Kidney epithelial cell (primary cell): ENCODE data around the gene SPON1. TPM values are rescaled to one million over a fixed set of nuclear protein-coding genes. Genes with fewer than 3 reads are reported as not detected.
"Not testable (repeated sequence)": the region's sequence is repeated elsewhere in the genome, so short reads cannot be mapped to it uniquely, and the experiment has no call there.

Source experiments
- DNase-seq: peaks from one replicate; pipeline ENCODE4 v3.0.0-alpha.2; 2010; ENCODE audit warnings: low read depth
- H3K27me3 ChIP-seq: 2 replicates; pipeline ENCODE4 v1.6.0; 2011; ENCODE audit warnings: low read length; ENCODE audit not compliant: control insufficient read depth, insufficient read depth
- H3K36me3 ChIP-seq: 2 replicates; pipeline ENCODE4 v1.5.1; 2011; ENCODE audit warnings: low read length; ENCODE audit not compliant: control insufficient read depth, insufficient read depth
- H3K4me3 ChIP-seq: 2 replicates; pipeline ENCODE4 v1.5.1; 2011; ENCODE audit warnings: low read depth, mild to moderate bottlenecking, control low read depth, low read length
- total RNA-seq: library from RNA; depleted of rRNA; stranded (reverse); fragments of >200 nt; gene quantifications from 2 replicates; pipeline ENCODE4 v1.2.3, GENCODE V29; 2015
- TF ChIP-seq, protein P1 (sequence below): IDR thresholded peaks from 2 replicates; pipeline ENCODE4 v1.5.1; 2011; ENCODE audit warnings: mild to moderate bottlenecking, moderate library complexity, low read length, control low read depth, inconsistent platforms; ENCODE audit not compliant: insufficient read depth, poor library complexity, severe bottlenecking

SPON1 gene
- total RNA-seq, 1 donor from 2014 or later: 3.7 TPM

DNA sequence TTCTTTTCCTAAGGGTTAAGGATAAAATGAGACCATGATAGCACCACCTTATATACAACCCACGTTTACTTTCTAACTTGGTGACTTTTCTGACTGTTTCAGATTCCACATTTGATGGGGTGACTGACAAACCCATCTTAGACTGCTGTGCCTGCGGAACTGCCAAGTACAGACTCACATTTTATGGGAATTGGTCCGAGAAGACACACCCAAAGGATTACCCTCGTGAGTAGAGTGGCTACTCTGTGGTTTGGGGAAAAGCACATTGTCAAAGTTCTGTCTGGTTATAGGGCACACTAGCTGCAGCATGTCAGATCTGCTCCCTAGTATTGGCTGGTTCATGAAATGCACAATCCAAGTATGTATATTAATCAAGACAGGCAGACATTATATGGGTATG is 117.3 kb downstream of the SPON1 start:
- TF ChIP-seq, protein P1, sequence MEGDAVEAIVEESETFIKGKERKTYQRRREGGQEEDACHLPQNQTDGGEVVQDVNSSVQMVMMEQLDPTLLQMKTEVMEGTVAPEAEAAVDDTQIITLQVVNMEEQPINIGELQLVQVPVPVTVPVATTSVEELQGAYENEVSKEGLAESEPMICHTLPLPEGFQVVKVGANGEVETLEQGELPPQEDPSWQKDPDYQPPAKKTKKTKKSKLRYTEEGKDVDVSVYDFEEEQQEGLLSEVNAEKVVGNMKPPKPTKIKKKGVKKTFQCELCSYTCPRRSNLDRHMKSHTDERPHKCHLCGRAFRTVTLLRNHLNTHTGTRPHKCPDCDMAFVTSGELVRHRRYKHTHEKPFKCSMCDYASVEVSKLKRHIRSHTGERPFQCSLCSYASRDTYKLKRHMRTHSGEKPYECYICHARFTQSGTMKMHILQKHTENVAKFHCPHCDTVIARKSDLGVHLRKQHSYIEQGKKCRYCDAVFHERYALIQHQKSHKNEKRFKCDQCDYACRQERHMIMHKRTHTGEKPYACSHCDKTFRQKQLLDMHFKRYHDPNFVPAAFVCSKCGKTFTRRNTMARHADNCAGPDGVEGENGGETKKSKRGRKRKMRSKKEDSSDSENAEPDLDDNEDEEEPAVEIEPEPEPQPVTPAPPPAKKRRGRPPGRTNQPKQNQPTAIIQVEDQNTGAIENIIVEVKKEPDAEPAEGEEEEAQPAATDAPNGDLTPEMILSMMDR: no peak
- H3K27me3 ChIP-seq: no peaks in the 10 kb centered on the region

DNA sequence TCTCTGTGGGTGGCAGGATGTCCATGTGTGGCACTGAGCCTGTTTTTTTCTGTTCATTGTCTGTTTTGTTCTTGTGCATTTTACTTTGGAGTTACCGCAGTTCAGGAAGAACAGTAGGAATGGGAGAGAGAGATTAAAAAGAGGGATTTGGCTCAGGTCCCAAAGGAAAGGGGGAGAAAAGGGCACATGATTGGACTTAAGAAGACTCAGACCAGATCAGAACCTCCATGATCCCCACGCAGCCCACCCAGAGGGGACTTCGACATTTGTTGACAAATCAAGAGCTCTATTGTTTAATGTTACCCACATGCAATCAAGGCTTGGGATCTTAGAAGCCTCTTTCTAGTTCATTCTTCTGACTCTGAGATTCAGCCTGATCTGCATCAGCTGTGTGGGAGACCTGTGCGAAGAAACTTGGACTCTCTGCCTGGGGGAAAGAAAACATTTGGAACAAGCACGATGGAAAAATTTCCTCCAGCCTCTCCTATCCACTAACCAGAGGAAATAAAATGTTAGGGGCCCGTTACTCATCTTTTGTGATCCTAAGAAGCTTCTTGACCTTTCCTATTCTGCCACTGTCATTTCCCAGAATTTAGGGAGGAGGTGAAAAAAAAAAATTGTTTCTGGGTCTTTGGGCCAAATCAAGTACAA is 119.2 kb downstream of the SPON1 start:
- TF ChIP-seq, protein P1: no peak
- Histone ChIP-seq H3K4me3 (no peak overlapping the region), H3K27me3 (no peaks in the 10 kb centered on the region), H3K36me3 (no peaks in the 10 kb centered on the region)
- no peak for DNase-seq

More for the DNA sequence above, 117.3 kb downstream of the SPON1 start:
- DNase-seq: no peak
- no peak overlapping the region for H3K4me3 ChIP-seq
- H3K36me3 ChIP-seq: no peaks in the 10 kb centered on the region

DNA sequence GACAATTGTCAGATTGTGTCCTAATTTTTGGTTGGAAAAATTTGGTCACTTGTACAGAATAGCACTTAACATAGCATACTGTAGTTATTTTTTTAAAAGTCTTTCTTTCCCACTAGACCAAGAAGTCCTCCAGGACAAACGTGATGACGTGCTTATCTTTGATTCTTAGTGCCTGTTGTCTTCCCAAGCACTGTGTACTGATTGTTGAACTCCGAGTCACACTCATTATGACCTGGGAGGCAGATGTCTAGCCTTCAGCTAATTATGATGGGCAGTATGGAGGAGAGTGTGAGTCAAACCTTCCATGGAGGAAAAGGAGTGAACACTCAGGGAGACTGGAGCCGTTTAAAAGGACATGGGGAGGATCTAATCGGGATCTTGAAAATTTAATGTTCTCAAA is 119.8 kb downstream of the SPON1 start:
- no peak for DNase-seq
- TF ChIP-seq, protein P1: no peak
- Histone ChIP-seq H3K36me3 (no peaks in the 10 kb centered on the region), H3K27me3 (no peaks in the 10 kb centered on the region), H3K4me3 (no peak overlapping the region)

DNA sequence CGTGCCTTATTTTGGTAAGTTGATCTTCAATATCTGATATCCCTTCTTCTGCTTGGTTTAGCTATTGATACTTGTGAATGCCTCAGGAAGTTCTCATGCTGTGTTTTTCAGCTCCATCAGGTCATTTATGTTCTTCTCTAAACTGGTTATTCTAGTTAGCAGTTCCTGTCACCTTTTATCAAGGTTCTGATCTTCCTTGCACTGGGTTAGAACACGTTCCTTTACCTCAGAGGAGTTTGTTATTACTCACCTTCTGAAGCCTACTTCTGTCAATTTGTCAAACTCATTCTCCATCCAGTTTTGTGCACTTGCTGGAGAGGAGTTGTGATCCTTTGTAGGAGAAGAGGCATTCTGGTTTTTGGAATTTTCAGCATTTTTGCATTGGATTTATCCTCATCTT is 126.3 kb downstream of the SPON1 start:
- not testable (repeated sequence) for H3K4me3 ChIP-seq, H3K27me3 ChIP-seq, DNase-seq, H3K36me3 ChIP-seq

DNA sequence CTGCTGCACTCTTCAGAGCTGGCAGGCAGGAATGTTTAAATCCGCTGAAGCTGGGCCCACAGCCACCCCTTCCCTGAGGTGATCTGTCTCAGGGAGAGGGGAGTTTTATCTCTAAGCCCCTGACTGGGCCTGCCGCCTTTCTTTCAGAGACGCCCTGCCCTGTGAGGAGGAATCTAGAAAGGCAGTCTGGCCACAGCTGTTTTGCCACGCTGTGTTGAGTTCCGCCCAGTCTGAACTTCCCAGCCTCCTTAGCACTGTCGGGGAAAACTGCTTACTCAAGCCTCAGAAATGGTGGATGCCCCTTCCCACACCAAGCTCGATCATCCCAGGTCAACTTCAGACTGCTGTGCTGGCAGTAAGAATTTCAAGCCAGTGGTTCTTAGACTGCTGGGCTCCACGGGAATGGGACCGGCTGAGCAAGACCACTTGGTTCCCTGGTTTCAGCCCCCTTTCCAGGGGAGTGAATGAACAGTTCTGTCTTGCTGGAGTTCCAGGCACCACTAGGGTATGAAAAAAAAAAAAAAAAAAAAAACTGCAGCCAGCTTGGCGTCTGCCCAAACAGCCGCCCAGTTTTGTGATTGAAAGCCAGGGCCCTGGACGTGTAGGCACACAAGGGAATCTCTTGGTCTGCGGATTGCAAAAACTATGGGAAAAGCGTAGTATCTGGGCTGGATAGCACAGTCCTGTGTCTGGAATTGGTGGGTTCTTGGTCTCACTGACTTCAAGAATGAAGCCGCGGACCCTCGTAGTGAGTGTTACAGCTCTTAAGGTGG is 127.4 kb downstream of the SPON1 start:
- DNase-seq: no peak
- Histone ChIP-seq H3K4me3 (no peak overlapping the region), H3K27me3 (no peaks in the 10 kb centered on the region), H3K36me3 (no peaks in the 10 kb centered on the region)
- TF ChIP-seq, protein P1: no peak

DNA sequence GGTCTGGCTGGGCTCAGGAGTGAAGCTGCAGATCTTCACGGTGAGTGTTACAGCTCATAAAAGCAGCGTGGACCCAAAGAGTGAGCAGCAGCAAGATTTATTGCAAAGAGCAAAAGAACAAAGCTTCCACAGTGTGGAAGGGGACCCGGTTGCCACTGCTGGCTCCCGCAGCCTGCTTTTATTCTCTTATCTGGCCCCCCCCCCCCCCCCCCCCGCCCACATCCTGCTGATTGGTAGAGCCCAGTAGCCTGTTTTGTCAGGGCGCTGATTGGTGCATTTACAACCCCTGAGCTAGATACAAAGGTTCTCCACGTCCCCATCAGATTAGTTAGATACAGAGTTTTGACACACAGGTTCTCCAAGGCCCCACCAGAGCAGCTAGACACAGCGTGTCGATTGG is 128.1 kb downstream of the SPON1 start:
- not testable (repeated sequence) for H3K27me3 ChIP-seq, H3K4me3 ChIP-seq, H3K36me3 ChIP-seq, DNase-seq

DNA sequence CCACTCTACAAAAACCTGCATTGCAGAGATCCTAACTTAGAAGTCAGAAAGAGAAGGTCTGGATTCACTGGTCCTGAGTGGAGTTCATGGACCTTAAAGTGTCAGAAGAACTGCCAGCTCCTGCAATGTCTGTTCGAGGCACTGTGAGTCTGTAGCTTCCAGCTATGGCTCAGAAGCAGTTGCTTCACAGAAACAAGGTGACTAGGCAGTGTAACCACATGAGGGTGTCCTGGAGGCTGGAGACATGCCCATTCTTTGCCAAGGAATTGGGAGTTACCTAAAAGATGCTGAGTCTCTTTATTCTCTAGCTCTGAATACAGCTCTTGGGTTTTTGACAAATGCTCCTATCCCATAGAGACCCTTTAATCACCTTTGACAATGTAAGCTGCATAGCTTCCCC is 130.5 kb downstream of the SPON1 start:
- Histone ChIP-seq H3K27me3 (no peaks in the 10 kb centered on the region), H3K4me3 (no peak overlapping the region), H3K36me3 (no peaks in the 10 kb centered on the region)
- no peak for DNase-seq
- TF ChIP-seq, protein P1: no peak
